SH-SY5Y (cell line): Measurements from ENCODE around the gene CYB561A3.

ENCODE experiments used
- GATA2 ChIP-seq: IDR thresholded peaks from 2 replicates; pipeline ENCODE4 v1.6.1; 2011; ENCODE audit warnings: mild to moderate bottlenecking, low read depth, low read length
- GATA3 ChIP-seq: IDR thresholded peaks from 2 replicates; pipeline ENCODE4 v1.6.1; 2011; ENCODE audit warnings: low read depth, mild to moderate bottlenecking, low read length, moderate library complexity

GRCh38 chr11:61349916-61350315 is 11.8 kb downstream of the CYB561A3 start:
- TF ChIP-seq GATA2: no peak
- TF ChIP-seq GATA3: no peak
